T-cell (primary cell): ENCODE results near the gene NEGR1. TPM values are rescaled to one million over a fixed set of nuclear protein-coding genes. Genes with fewer than 3 reads are reported as not detected.

ENCODE experiments used
- ATAC-seq, 4 experiments: fragments of 200-7000 bp in 3 of 4; fragments of 150-1000 bp in 1 of 4; cut with Tn5 transposase; replicated peaks in 1 of 4; 1 replicate in 3 of 4; 2 replicates in 1 of 4; pipeline ENCODE4 v1.10.0; 2021; ENCODE audit warnings: moderate library complexity in 3 of 4, mild to moderate bottlenecking in 2 of 4, moderate number of reproducible peaks in 1 of 4
- CTCF ChIA-PET, 2 donors: fragments of 300-600 bp; sonication (Branson Sonifier 250); formaldehyde crosslinking; loops; one replicate each; lab custom pipeline; 2022; ENCODE audit warnings: antibody characterized with exemption in 2 of 2; lab: Charles Lee
- POLR2A ChIA-PET, 2 donors: fragments of 300-600 bp; sonication (Branson Sonifier 250); formaldehyde crosslinking; loops; one replicate each; lab custom pipeline; 2022; ENCODE audit warnings: antibody characterized with exemption in 2 of 2; lab: Charles Lee
- DNase-seq, 35 experiments: peaks; one replicate each; pipeline versions ENCODE4 v3.0.0 to v3.0.0-alpha.2; 2013 to 2023
- H3K27ac ChIP-seq: one replicate; pipeline ENCODE4 v1.5.1; 2013; ENCODE audit warnings: low read length
- H3K27me3 ChIP-seq, 2 experiments: replicated peaks in 1 of 2; 1 replicate in 1 of 2; 2 replicates in 1 of 2; pipeline versions ENCODE4 v1.6.1 to v1.7.0; 2013; ENCODE audit warnings: low read length in 1 of 2, mixed read lengths in 1 of 2; ENCODE audit not compliant: control insufficient read depth in 2 of 2, insufficient read depth in 2 of 2; ENCODE audit errors: extremely low read depth in 1 of 2
- H3K36me3 ChIP-seq, 2 donors: 1 replicate in 1 of 2; 2 replicates in 1 of 2; pipeline versions ENCODE4 v1.6.1 to v1.7.0; 2013; ENCODE audit warnings: low read length in 1 of 2; ENCODE audit not compliant: control insufficient read depth in 2 of 2, insufficient read depth in 1 of 2; ENCODE audit errors: extremely low read depth in 1 of 2
- H3K4me1 ChIP-seq, 2 experiments: 1 replicate in 1 of 2; 2 replicates in 1 of 2; pipeline versions ENCODE4 v1.6.1 to v1.7.0; 2013; ENCODE audit warnings: low read length in 2 of 2, mixed read lengths in 1 of 2; ENCODE audit not compliant: insufficient read depth in 2 of 2, control insufficient read depth in 1 of 2; ENCODE audit errors: extremely low read depth in 1 of 2
- H3K4me3 ChIP-seq, 2 donors: 1 replicate in 1 of 2; 2 replicates in 1 of 2; pipeline versions ENCODE4 v1.5.1 to v1.7.0; 2013; ENCODE audit warnings: mild to moderate bottlenecking in 2 of 2, low read length in 1 of 2, moderate library complexity in 1 of 2; ENCODE audit not compliant: control insufficient read depth in 1 of 2; ENCODE audit errors: extremely low read depth in 1 of 2
- H3K9me3 ChIP-seq: 2 replicates; pipeline ENCODE4 v1.7.0; 2013
- H3K27ac Mint-ChIP-seq, 2 donors: one replicate each; pipeline ENCODE4 v1.8.0; 2020 to 2021; ENCODE audit warnings: mild to moderate bottlenecking in 2 of 2, mixed read lengths in 2 of 2
- H3K27me3 Mint-ChIP-seq, 2 donors: one replicate each; pipeline ENCODE4 v1.8.0; 2021 to 2022; ENCODE audit warnings: mixed read lengths in 2 of 2
- H3K36me3 Mint-ChIP-seq: one replicate; pipeline ENCODE4 v1.8.0; 2021; ENCODE audit warnings: mixed read lengths
- H3K4me1 Mint-ChIP-seq, 3 donors: one replicate each; pipeline ENCODE4 v1.8.0; 2020 to 2022; ENCODE audit warnings: mixed read lengths in 3 of 3, mild to moderate bottlenecking in 1 of 3
- H3K4me3 Mint-ChIP-seq, 3 donors: one replicate each; pipeline ENCODE4 v1.8.0; 2020 to 2022; ENCODE audit warnings: mild to moderate bottlenecking in 3 of 3, mixed read lengths in 3 of 3, moderate library complexity in 3 of 3
- H3K9me3 Mint-ChIP-seq, 3 donors: one replicate each; pipeline ENCODE4 v1.8.0; 2020 to 2022; ENCODE audit warnings: mixed read lengths in 3 of 3
- WGBS: methylation state at CpG from one replicate; pipeline ENCODE4 v1.1.5; 2013; ENCODE audit warnings: missing lambda C conversion rate; ENCODE audit not compliant: insufficient coverage; 5-methylcytosine and 5-hydroxymethylcytosine counted together
- total RNA-seq, 35 experiments: library from RNA in 6 of 35; stranded (reverse) in 6 of 35; fragments of 120-200 nt in 1 of 35; gene quantifications; one replicate each; pipeline versions ENCODE4 v1.2.1 to v1.2.4 and lab custom pipeline; 2013 to 2026

The NEGR1 gene
- total RNA-seq, 5 donors from 2014 or later (not counting 1 experiment from before 2014, with no cell fraction given) = 0.05 to 0.26 (median 0.14) TPM; not detected in 1

- CTCF ChIA-PET = no interaction called here
- Histone ChIP-seq H3K27me3 (no peaks in the 10 kb centered on the region), H3K9me3 (no peaks in the 10 kb centered on the region), H3K36me3 (no peaks in the 10 kb centered on the region), H3K4me3 (no peak overlapping the region), H3K4me1 (no peaks in the 10 kb centered on the region), H3K27ac (no peak overlapping the region)
- POLR2A ChIA-PET = no interaction called here
- WGBS = 70% methylated on average over 1 of the region's 5 CpGs
- H3K27ac Mint-ChIP-seq = no peak overlapping the region
- ATAC-seq (no peak), DNase-seq (no peak)
- H3K27me3 Mint-ChIP-seq = no peaks in the 10 kb centered on the region
- no peaks in the 10 kb centered on the region for H3K36me3 Mint-ChIP-seq
- H3K4me3 Mint-ChIP-seq = no peak overlapping the region
- H3K4me1 Mint-ChIP-seq = no peaks in the 10 kb centered on the region
- peaks cover 0 to 4% (median 4%) of the 10 kb centered on the region in 3 donors for H3K9me3 Mint-ChIP-seq
Measured at GRCh38 chr1:71463144-71463543, 819.2 kb downstream of the NEGR1 start.

DNA sequence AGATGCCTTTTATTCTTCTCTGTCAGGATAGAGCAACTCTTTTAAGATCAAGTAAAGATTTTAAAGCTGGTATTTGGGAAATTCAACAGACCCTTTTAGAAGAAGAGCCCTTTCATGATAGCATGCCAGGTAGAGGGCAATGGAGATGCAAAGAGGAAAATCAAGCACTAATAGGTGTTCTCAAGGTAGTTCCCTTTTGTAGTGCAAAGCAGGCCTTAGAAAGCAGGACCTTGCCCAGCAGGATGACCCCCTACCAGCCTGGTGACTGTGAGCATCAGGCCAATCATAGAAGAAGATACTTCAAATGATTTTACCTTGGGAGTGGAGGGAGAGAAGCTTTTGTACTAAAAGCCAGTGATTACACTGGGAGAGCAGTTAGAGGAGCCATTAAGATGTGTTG is 820.1 kb downstream of the NEGR1 start:
- no peaks in the 10 kb centered on the region for H3K4me1 ChIP-seq
- no peaks in the 10 kb centered on the region for H3K9me3 ChIP-seq
- POLR2A ChIA-PET = interaction anchor here in 1 of 2 donors (0.6 kb wide), 1 partner anchor 145 kb away, joined by 6 read pairs; no protein-coding TSS in a partner anchor
- Mint-ChIP-seq H3K36me3 (no peaks in the 10 kb centered on the region), H3K27me3 (no peaks in the 10 kb centered on the region), H3K4me3 (no peak overlapping the region), H3K4me1 (no peaks in the 10 kb centered on the region), H3K9me3 (peaks cover 1 to 5% (median 4%) of the 10 kb centered on the region in 3 donors), H3K27ac (no peak overlapping the region)
- no peak for ATAC-seq
- no peak for DNase-seq
- H3K27me3 ChIP-seq = no peaks in the 10 kb centered on the region
- CTCF ChIA-PET = no interaction called here
- H3K4me3 ChIP-seq = no peak overlapping the region
- H3K27ac ChIP-seq = no peak overlapping the region
- no peaks in the 10 kb centered on the region for H3K36me3 ChIP-seq

GRCh38 chr1:71461416-71461815 is 820.9 kb downstream of the NEGR1 start:
- WGBS = 71% methylated on average over 1 of the region's 2 CpGs

DNA sequence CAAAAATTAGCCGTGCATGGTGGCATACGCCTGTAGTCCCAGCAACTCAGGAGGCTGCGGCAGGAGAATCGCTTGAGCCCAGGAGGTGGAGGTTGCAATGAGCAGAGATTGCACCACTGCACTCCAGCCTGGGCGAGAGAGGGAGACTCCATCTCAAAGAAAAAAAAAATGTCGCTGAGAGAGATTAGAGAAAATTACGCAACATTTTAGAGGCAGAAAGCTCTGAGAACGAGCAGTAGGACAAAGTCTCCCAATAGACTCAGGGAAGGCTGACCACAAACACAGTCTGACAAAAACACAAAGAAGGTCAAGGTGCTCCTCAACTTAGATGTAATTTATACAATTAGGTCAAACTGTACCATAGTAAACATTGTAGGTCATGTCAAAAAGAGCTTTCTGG is 833.9 kb downstream of the NEGR1 start:
- Mint-ChIP-seq H3K4me3 (no peak overlapping the region), H3K27ac (no peak overlapping the region), H3K9me3 (peaks cover 0 to 3% (median 0%) of the 10 kb centered on the region in 3 donors), H3K27me3 (no peaks in the 10 kb centered on the region), H3K4me1 (no peaks in the 10 kb centered on the region), H3K36me3 (no peaks in the 10 kb centered on the region)
- no peak overlapping the region for H3K27ac ChIP-seq
- CTCF ChIA-PET = no interaction called here
- DNase-seq (no peak), ATAC-seq (no peak)
- POLR2A ChIA-PET = no interaction called here
- no peaks in the 10 kb centered on the region for H3K9me3 ChIP-seq
- no peaks in the 10 kb centered on the region for H3K27me3 ChIP-seq
- no peaks in the 10 kb centered on the region for H3K4me1 ChIP-seq
- H3K4me3 ChIP-seq = no peak overlapping the region
- no peaks in the 10 kb centered on the region for H3K36me3 ChIP-seq
- WGBS = 100% methylated on average over 4 of the region's 8 CpGs

More at GRCh38 chr1:71461416-71461815, 820.9 kb downstream of the NEGR1 start:
- ATAC-seq (no peak), DNase-seq (no peak)
- no peak overlapping the region for H3K4me3 Mint-ChIP-seq
- H3K4me1 ChIP-seq = no peaks in the 10 kb centered on the region
- H3K36me3 ChIP-seq = no peaks in the 10 kb centered on the region
- H3K9me3 Mint-ChIP-seq = peaks cover 1 to 9% (median 5%) of the 10 kb centered on the region in 3 donors
- CTCF ChIA-PET = no interaction called here
- POLR2A ChIA-PET = no interaction called here
- H3K4me1 Mint-ChIP-seq = no peaks in the 10 kb centered on the region
- no peaks in the 10 kb centered on the region for H3K27me3 Mint-ChIP-seq
- H3K27ac ChIP-seq = no peak overlapping the region
- no peak overlapping the region for H3K27ac Mint-ChIP-seq
- H3K4me3 ChIP-seq = no peak overlapping the region
- H3K27me3 ChIP-seq = no peaks in the 10 kb centered on the region
- no peaks in the 10 kb centered on the region for H3K36me3 Mint-ChIP-seq
- no peaks in the 10 kb centered on the region for H3K9me3 ChIP-seq

GRCh38 chr1:71438626-71439025 is 843.7 kb downstream of the NEGR1 start:
- DNase-seq (no peak), ATAC-seq (no peak)
- no peaks in the 10 kb centered on the region for H3K4me1 Mint-ChIP-seq
- Histone ChIP-seq H3K4me3 (no peak overlapping the region), H3K36me3 (no peaks in the 10 kb centered on the region), H3K27ac (no peak overlapping the region), H3K27me3 (no peaks in the 10 kb centered on the region), H3K9me3 (no peaks in the 10 kb centered on the region), H3K4me1 (peaks cover 0 to 2% of the 10 kb centered on the region in 2 experiments)
- H3K27me3 Mint-ChIP-seq = no peaks in the 10 kb centered on the region
- no peak overlapping the region for H3K27ac Mint-ChIP-seq
- POLR2A ChIA-PET = no interaction called here
- no peak overlapping the region for H3K4me3 Mint-ChIP-seq
- CTCF ChIA-PET = no interaction called here
- no peaks in the 10 kb centered on the region for H3K36me3 Mint-ChIP-seq
- peaks cover 0 to 4% (median 2%) of the 10 kb centered on the region in 3 donors for H3K9me3 Mint-ChIP-seq
- 40% methylated on average over 1 of the region's 2 CpGs for WGBS

DNA sequence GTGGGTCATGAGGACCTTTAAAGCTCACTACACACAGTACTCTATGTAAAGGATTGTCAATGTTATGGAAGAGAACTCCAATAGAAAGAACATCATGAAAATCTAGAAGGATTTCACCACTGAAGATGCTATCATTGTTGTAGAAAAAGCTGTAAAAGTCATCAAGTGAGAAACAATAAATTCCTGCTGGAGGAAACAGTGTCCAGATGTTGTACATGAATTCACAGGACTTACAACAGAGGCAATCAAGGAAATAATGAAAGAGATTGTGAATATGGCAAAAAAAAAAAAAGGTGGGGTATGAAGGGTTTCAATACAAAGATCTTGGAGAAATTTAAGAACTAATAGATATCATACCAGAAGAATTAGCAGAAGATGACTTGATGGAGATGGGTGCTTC is 846.4 kb downstream of the NEGR1 start:
- POLR2A ChIA-PET = no interaction called here
- Histone ChIP-seq H3K27me3 (no peaks in the 10 kb centered on the region), H3K9me3 (no peaks in the 10 kb centered on the region), H3K4me1 (peaks cover 0 to 2% of the 10 kb centered on the region in 2 experiments), H3K36me3 (no peaks in the 10 kb centered on the region), H3K4me3 (no peak overlapping the region), H3K27ac (no peak overlapping the region)
- no peaks in the 10 kb centered on the region for H3K36me3 Mint-ChIP-seq
- H3K4me1 Mint-ChIP-seq = no peaks in the 10 kb centered on the region
- no peak overlapping the region for H3K4me3 Mint-ChIP-seq
- no peaks in the 10 kb centered on the region for H3K27me3 Mint-ChIP-seq
- ATAC-seq (no peak), DNase-seq (no peak)
- H3K9me3 Mint-ChIP-seq = peaks cover 2 to 15% (median 7%) of the 10 kb centered on the region in 3 donors
- CTCF ChIA-PET = no interaction called here
- H3K27ac Mint-ChIP-seq = no peak overlapping the region

GRCh38 chr1:71434240-71434639 is 848.1 kb downstream of the NEGR1 start:
- H3K9me3 Mint-ChIP-seq = peaks cover 2 to 19% (median 7%) of the 10 kb centered on the region in 3 donors
- H3K4me1 Mint-ChIP-seq = no peaks in the 10 kb centered on the region
- Histone ChIP-seq H3K9me3 (no peaks in the 10 kb centered on the region), H3K27ac (no peak overlapping the region), H3K4me1 (peaks cover 0 to 2% of the 10 kb centered on the region in 2 experiments), H3K36me3 (no peaks in the 10 kb centered on the region), H3K4me3 (no peak overlapping the region), H3K27me3 (no peaks in the 10 kb centered on the region)
- no peak overlapping the region for H3K27ac Mint-ChIP-seq
- no peak overlapping the region for H3K4me3 Mint-ChIP-seq
- no peaks in the 10 kb centered on the region for H3K27me3 Mint-ChIP-seq
- ChIA-PET CTCF (no interaction called here), POLR2A (no interaction called here)
- no peaks in the 10 kb centered on the region for H3K36me3 Mint-ChIP-seq
- ATAC-seq (no peak), DNase-seq (no peak)
- no CpG with 5 or more reads among the region's 1 CpG for WGBS
